GM19239 (cell line): Measurements from ENCODE around the gene EEFSEC.

Source experiments
- DNase-seq: peaks from one replicate; pipeline ENCODE4 v3.0.0; 2011; ENCODE audit warnings: low spot score; ENCODE audit not compliant: insufficient read length
- FAIRE-seq: peaks from 2 replicates; lab custom pipeline; 2011; peaks lifted over from hg19 to GRCh38; lab: Jason Lieb, UNC

Gene EEFSEC

GRCh38 chr3:128376516-128376915, 223.2 kb downstream of the EEFSEC start:
- DNase-seq (no peak), FAIRE-seq (no peak)

- DNase-seq (no peak), FAIRE-seq (no peak)
Observed at GRCh38 chr3:128378631-128379347, 225.5 kb downstream of the EEFSEC start.

- FAIRE-seq (no peak), DNase-seq (no peak)
Observed at GRCh38 chr3:128379367-128380160, 226.3 kb downstream of the EEFSEC start.

GRCh38 chr3:128380295-128380694, 227.0 kb downstream of the EEFSEC start:
- no peak for DNase-seq
- FAIRE-seq = no peak

GRCh38 chr3:128380719-128381118, 227.4 kb downstream of the EEFSEC start:
- FAIRE-seq (no peak), DNase-seq (no peak)

- DNase-seq (no peak), FAIRE-seq (no peak)
Observed at GRCh38 chr3:128381609-128382008, 228.3 kb downstream of the EEFSEC start.

GRCh38 chr3:128382221-128382807, 229.0 kb downstream of the EEFSEC start:
- no peak for FAIRE-seq
- no peak for DNase-seq

- FAIRE-seq (no peak), DNase-seq (no peak)
Observed at GRCh38 chr3:128383316-128384235, 230.3 kb downstream of the EEFSEC start.

GRCh38 chr3:128385080-128385832, 232.0 kb downstream of the EEFSEC start:
- no peak for FAIRE-seq

GRCh38 chr3:128388932-128389331, 235.7 kb downstream of the EEFSEC start:
- FAIRE-seq = no peak

More at GRCh38 chr3:128385080-128385832, 232.0 kb downstream of the EEFSEC start:
- no peak for DNase-seq

GRCh38 chr3:128390867-128391266, 237.6 kb downstream of the EEFSEC start:
- FAIRE-seq (no peak), DNase-seq (no peak)

More at GRCh38 chr3:128388932-128389331, 235.7 kb downstream of the EEFSEC start:
- no peak for DNase-seq

GRCh38 chr3:128392021-128392420, 238.7 kb downstream of the EEFSEC start:
- FAIRE-seq (no peak), DNase-seq (no peak)

- no peak for FAIRE-seq
Observed at GRCh38 chr3:128392818-128393544, 239.7 kb downstream of the EEFSEC start.

GRCh38 chr3:128394033-128394432, 240.8 kb downstream of the EEFSEC start:
- FAIRE-seq = no peak
- DNase-seq = no peak

More at GRCh38 chr3:128392818-128393544, 239.7 kb downstream of the EEFSEC start:
- no peak for DNase-seq

GRCh38 chr3:128395046-128395445, 241.8 kb downstream of the EEFSEC start:
- DNase-seq (no peak), FAIRE-seq (no peak)

- FAIRE-seq = no peak
- DNase-seq = no peak
Observed at GRCh38 chr3:128395500-128396162, 242.3 kb downstream of the EEFSEC start.

- no peak for DNase-seq
- no peak for FAIRE-seq
Observed at GRCh38 chr3:128397484-128397883, 244.2 kb downstream of the EEFSEC start.

- no peak for DNase-seq
- no peak for FAIRE-seq
Observed at GRCh38 chr3:128398586-128398985, 245.3 kb downstream of the EEFSEC start.
